ENCODE data around the gene PELI3. TPM values are rescaled to one million over a fixed set of nuclear protein-coding genes. Genes with fewer than 3 reads are reported as not detected.

Gene PELI3
- total and polyA plus RNA-seq, 10 of the 15 experiments (the other 5 are each of a cell fraction or from before 2014, with no cell fraction given) = 0.14 to 1.5 (median 0.66) TPM

DNA sequence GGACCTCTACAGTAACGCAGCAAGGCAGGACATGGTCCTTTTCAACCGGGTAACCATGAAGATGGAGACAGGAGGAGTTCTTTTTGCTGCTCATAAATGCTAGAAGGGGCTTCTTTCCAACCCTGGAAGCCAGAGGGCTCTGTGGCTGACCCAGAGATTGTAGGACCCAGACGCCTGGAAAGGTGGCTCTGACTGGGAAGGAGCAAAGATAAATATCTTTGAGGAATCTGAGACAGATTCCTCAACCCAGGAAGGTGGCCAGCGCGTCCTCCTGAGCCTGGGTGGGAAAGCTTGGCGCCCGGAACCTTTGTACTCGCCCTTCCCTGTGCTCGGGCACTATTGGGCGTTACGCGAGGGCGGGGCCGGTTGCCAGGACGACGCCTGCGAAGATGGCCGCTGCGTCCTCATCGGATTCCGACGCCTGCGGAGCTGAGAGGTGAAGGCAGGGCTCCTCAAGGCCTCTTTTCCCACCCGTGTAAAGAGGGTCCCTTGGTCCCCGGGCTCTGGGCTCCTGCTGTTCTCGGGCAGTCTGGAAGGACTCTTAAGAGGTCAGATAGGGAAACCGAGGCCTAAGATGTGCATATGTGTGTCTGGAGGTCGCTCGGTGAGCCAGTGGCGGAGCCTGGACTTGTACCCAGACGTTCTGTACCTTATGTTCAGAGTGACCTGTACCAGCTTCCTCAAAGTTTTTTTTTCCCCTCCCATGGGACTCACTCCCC is 43.7 kb downstream of the PELI3 start, which contains the start of gene BBS1:
TSS of gene BBS1 (plus strand) at position 365 of the 719 bp plus-strand sequence. CDS start at position 390, 25 bp downstream.
- RAD21 ChIA-PET (ENCODE audit: unreplicated experiment) = interaction anchor here (1.1 to 1.2 kb wide), 2 partner anchors 9 to 171 kb away, joined by 3 read pairs; no protein-coding TSS in a partner anchor
- no peaks in the 10 kb centered on the region for H3K9me3 ChIP-seq (replicated peaks; ENCODE audit: control insufficient read depth, insufficient read depth, low read length)
- peaks cover 0 to under 1% of the 10 kb centered on the region in 2 experiments; a peak in 2 of 4 replicates for H3K36me3 ChIP-seq (ENCODE audit: control insufficient read depth in 2 of 2, insufficient read depth in 2 of 2, low read length in 1 of 2)
- in situ Hi-C loops (cut with MboI) (no loop called here), intact Hi-C loops (cut with micrococcal nuclease; ENCODE audit: unreplicated experiment) (no loop called here)
- no peaks in the 10 kb centered on the region for H3K27me3 ChIP-seq (replicated peaks in 1 of 2; ENCODE audit: control insufficient read depth in 2 of 2, insufficient read depth in 2 of 2, low read length in 1 of 2)
- FAIRE-seq = peak; percentile 96
- peak within 1 kb of the TSS; percentile 69 for H3K4me2 ChIP-seq (ENCODE audit: control insufficient read depth, insufficient read depth)
- SMC1A ChIA-PET (ENCODE audit: uncharacterized antibody, unreplicated experiment) = no interaction called here
- H3K4me1 ChIP-seq (ENCODE audit: control insufficient read depth, insufficient read depth, low read length) = no peaks in the 10 kb centered on the region
- peaks cover 2% of the 10 kb centered on the region; the same call in 1 of the 2 replicates for H3K79me2 ChIP-seq (ENCODE audit: control insufficient read depth, insufficient read depth, low read length)
- DNase-seq (ENCODE audit: low read depth, low spot score) = peak; percentile 17
- H3K4me3 ChIP-seq = peak within 1 kb of the TSS; percentile 89
- under 1% methylated on average over 31 of the region's 31 CpGs for WGBS (ENCODE audit: insufficient coverage, insufficient replicate concordance, low lambda C conversion rate, missing lambda C conversion rate)
- H3K27ac ChIP-seq (ENCODE audit: control insufficient read depth, insufficient read depth) = peak within 1 kb of the TSS; percentile 30; the same call in 1 of the 2 replicates
- H4K20me1 ChIP-seq (ENCODE audit: control insufficient read depth, insufficient read depth) = no peaks in the 10 kb centered on the region
- peak within 1 kb of the TSS; percentile 96 for H2AFZ ChIP-seq (ENCODE audit: control insufficient read depth, low read depth, low read length)
- no TSS peak for BruUV-seq (replicated peaks)
- CTCF ChIA-PET = interaction anchor here (0.7 to 2.2 kb wide), 3 partner anchors 30 to 167 kb away, joined by 3 to 5 read pairs (median 5); partner anchors contain the start of genes DPP3 and RBM4B
- peak; percentile 100 for ATAC-seq
- POLR2A ChIA-PET = interaction anchor here (0.6 to 0.7 kb wide), 2 partner anchors 26 to 44 kb away, joined by 3 to 4 read pairs; partner anchors contain the start of gene PELI3
- H3K9ac ChIP-seq (ENCODE audit: control insufficient read depth, insufficient read depth, low read length) = peak within 1 kb of the TSS; percentile 58
- peak; percentile 88; the same call in 1 of the 2 replicates for TF ChIP-seq SMARCA5 (IDR thresholded peaks at IDR 0.05)
- no peak for TF ChIP-seq MEF2A (IDR thresholded peaks at IDR 0.05; ENCODE audit: insufficient read depth, low read depth, low read length)
- no peak for TF ChIP-seq SREBF2 (IDR thresholded peaks at IDR 0.05; ENCODE audit: low read length)
- TF ChIP-seq IKZF1 (conservative IDR thresholded peaks at IDR 0.05) = peak; percentile 64
- TF ChIP-seq REST (IDR thresholded peaks at IDR 0.05; ENCODE audit: low read depth, low read length) = no peak
- no peak for TF ChIP-seq JUND (IDR thresholded peaks at IDR 0.05; ENCODE audit: low read depth, low read length)
- no peak for TF ChIP-seq MTA2 (IDR thresholded peaks at IDR 0.05; ENCODE audit: low read depth)
- TF ChIP-seq, protein P1, sequence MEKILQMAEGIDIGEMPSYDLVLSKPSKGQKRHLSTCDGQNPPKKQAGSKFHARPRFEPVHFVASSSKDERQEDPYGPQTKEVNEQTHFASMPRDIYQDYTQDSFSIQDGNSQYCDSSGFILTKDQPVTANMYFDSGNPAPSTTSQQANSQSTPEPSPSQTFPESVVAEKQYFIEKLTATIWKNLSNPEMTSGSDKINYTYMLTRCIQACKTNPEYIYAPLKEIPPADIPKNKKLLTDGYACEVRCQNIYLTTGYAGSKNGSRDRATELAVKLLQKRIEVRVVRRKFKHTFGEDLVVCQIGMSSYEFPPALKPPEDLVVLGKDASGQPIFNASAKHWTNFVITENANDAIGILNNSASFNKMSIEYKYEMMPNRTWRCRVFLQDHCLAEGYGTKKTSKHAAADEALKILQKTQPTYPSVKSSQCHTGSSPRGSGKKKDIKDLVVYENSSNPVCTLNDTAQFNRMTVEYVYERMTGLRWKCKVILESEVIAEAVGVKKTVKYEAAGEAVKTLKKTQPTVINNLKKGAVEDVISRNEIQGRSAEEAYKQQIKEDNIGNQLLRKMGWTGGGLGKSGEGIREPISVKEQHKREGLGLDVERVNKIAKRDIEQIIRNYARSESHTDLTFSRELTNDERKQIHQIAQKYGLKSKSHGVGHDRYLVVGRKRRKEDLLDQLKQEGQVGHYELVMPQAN (conservative IDR thresholded peaks at IDR 0.05) = peak; percentile 96
- TF ChIP-seq IRF4 (IDR thresholded peaks at IDR 0.05; ENCODE audit: low read depth, low read length) = 0 out of 2 replicates have a peak, but pooled peaks have one; percentile 27
- no peak for TF ChIP-seq ZNF687 (IDR thresholded peaks at IDR 0.05)
- 0 out of 2 replicates have a peak, but pooled peaks have one; percentile 44 for TF ChIP-seq POLR2AphosphoS2 (IDR thresholded peaks at IDR 0.05; ENCODE audit: low read depth, low read length)

Data from GM12878 (cell line).